NT2/D1 (cell line): Measurements from ENCODE around the gene UBN2.

Experiments used
- YY1 ChIP-seq: IDR thresholded peaks from 2 replicates; pipeline ENCODE4 v1.6.1; 2011; ENCODE audit not compliant: insufficient read length, insufficient read depth
- ZNF274 ChIP-seq: IDR thresholded peaks from 2 replicates; pipeline ENCODE4 v1.6.1; 2011; ENCODE audit warnings: mild to moderate bottlenecking, low read depth, low read length

DNA sequence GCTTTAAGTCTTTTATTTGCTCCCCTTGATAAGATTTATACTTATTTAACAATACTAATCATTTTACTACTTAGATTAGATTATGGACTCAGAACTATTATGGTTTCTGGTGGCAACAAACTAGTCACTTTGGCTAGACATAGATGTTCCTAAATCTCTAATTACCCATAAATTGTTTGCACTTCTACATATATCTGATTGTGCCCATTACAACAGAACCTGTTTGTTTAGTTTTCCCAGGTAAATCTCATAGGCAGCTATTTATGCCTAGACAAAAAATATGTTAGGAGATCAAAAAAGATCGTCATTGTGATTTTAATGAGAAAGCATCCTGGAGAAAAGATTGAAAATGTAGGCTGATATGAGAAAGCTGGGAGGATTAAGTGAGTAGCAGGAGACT, 14.4 kb downstream of the UBN2 start:
- no peak for TF ChIP-seq ZNF274
- TF ChIP-seq YY1, result no peak
